AG04449 (cell line): ENCODE measurements around the gene ZC3H6.

Experiments used
- CTCF ChIA-PET: fragments of 350-600 bp; formaldehyde crosslinking; extraction: SDS; loops from one replicate; lab custom pipeline; 2021; ENCODE audit warnings: antibody characterized with exemption; lab: Yijun Ruan, JAX
- POLR2A ChIA-PET: fragments of 400-600, 350-600 bp; formaldehyde crosslinking; extraction: SDS; loops from one replicate; lab custom pipeline; 2020; ENCODE audit warnings: antibody characterized with exemption, inconsistent platforms; lab: Yijun Ruan, JAX
- DNase-seq: peaks from one replicate; pipeline ENCODE4 v3.0.0-alpha.2; 2010; ENCODE audit warnings: low read depth, low spot score
- H3K4me3 ChIP-seq: 2 replicates; pipeline ENCODE4 v1.5.1; 2011; ENCODE audit warnings: low read depth, mild to moderate bottlenecking, control low read depth, low read length
- CTCF ChIP-seq: IDR thresholded peaks from one replicate; pipeline ENCODE4 v1.5.1; 2011; ENCODE audit warnings: mild to moderate bottlenecking, moderate library complexity, low read length, control low read depth, inconsistent platforms; ENCODE audit not compliant: insufficient read depth; ENCODE audit errors: missing control alignments

The ZC3H6 gene

GRCh38 chr2:112332123-112332696 lies 56.8 kb downstream of the ZC3H6 start:
- POLR2A ChIA-PET, result no interaction called here
- no peak for TF ChIP-seq CTCF
- DNase-seq, result no peak
- CTCF ChIA-PET, result interaction anchor here (1.1 kb wide), 1 partner anchor 210 kb away, joined by 3 read pairs; no protein-coding TSS in a partner anchor
- no peak overlapping the region for H3K4me3 ChIP-seq

GRCh38 chr2:112335600-112335999 lies 60.2 kb downstream of the ZC3H6 start:
- no peak overlapping the region for H3K4me3 ChIP-seq
- no peak for TF ChIP-seq CTCF
- ChIA-PET CTCF (no interaction called here), POLR2A (no interaction called here)
- DNase-seq, result no peak

- DNase-seq, result no peak
- TF ChIP-seq CTCF, result no peak
- H3K4me3 ChIP-seq, result no peak overlapping the region
- ChIA-PET CTCF (no interaction called here), POLR2A (no interaction called here)
Observed at GRCh38 chr2:112339986-112340385, 64.6 kb downstream of the ZC3H6 start.

- H3K4me3 ChIP-seq, result no peak overlapping the region
- CTCF ChIA-PET, result no interaction called here
- POLR2A ChIA-PET, result no interaction called here
- DNase-seq, result no peak
- no peak for TF ChIP-seq CTCF
Observed at GRCh38 chr2:112340475-112341267, 65.3 kb downstream of the ZC3H6 start.

DNA sequence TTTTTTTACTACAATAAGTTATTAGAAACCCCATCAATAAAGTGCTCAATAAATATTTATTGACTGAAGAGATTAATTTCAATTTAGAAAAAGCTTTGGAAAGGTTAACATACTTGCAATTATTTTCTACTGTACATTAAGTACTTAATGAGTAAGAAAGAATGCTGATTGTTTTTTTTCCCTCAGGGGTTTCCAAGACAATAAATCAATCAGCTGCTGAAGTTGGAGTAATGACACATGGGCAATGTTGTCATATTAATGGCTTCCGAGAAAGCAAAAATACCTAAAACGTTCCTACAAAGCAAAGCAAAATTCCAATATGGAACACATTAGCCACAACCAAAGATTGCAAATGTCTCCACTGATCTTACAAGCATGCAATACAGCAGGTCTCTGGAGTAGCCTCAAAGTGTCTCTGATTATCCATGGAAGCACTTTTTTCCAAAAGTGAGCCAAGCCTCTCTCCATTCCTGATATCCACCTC lies 66.7 kb downstream of the ZC3H6 start:
- CTCF ChIA-PET, result no interaction called here
- POLR2A ChIA-PET, result no interaction called here
- TF ChIP-seq CTCF, result no peak

GRCh38 chr2:112343827-112344585 lies 68.6 kb downstream of the ZC3H6 start:
- ChIA-PET POLR2A (no interaction called here), CTCF (no interaction called here)
- DNase-seq, result no peak
- TF ChIP-seq CTCF, result no peak
- H3K4me3 ChIP-seq, result no peak overlapping the region

More for the DNA sequence above, 66.7 kb downstream of the ZC3H6 start:
- DNase-seq, result no peak
- H3K4me3 ChIP-seq, result no peak overlapping the region
